Measurements from ENCODE around the gene FRMD5.

- no peak for TF ChIP-seq EP300 (IDR thresholded peaks at IDR 0.05; ENCODE audit: low read depth)
- no peak for TF ChIP-seq POLR2A (IDR thresholded peaks at IDR 0.05)
Measured at GRCh38 chr15:43893956-43894355, 301.1 kb downstream of the FRMD5 start.
